SK-N-SH (cell line): ENCODE data around the gene SYNJ1.

ENCODE experiments used
- CTCF ChIP-seq: fragments of 200-600 bp; sonication (generic); IDR thresholded peaks from 2 replicates; pipeline ENCODE4 v1.6.1; 2017; ENCODE audit warnings: antibody characterized with exemption, mild to moderate bottlenecking, moderate library complexity
- EP300 ChIP-seq, 2 experiments: IDR thresholded peaks; 2 replicates each; pipeline versions ENCODE4 v1.4.0 to v1.6.1; 2012; ENCODE audit warnings: borderline replicate concordance in 1 of 2, low read depth in 1 of 2, low read length in 1 of 2
- FOXM1 ChIP-seq: IDR thresholded peaks from 2 replicates; pipeline ENCODE4 v1.4.0; 2012; ENCODE audit warnings: low read depth, mild to moderate bottlenecking
- JUND ChIP-seq: IDR thresholded peaks from 2 replicates; pipeline ENCODE4 v1.4.0; 2012
- NRF1 ChIP-seq: IDR thresholded peaks from 2 replicates; pipeline ENCODE4 v1.6.1; 2012; ENCODE audit warnings: low read depth, mild to moderate bottlenecking, low read length
- POLR2AphosphoS5 ChIP-seq: IDR thresholded peaks from 2 replicates; pipeline ENCODE4 v1.6.1; 2012; ENCODE audit warnings: low read depth, low read length
- RFX5 ChIP-seq: IDR thresholded peaks from 2 replicates; pipeline ENCODE4 v1.6.1; 2012; ENCODE audit warnings: mild to moderate bottlenecking, improper control_type of control experiment, low read length
- TCF12 ChIP-seq: IDR thresholded peaks from 2 replicates; pipeline ENCODE4 v1.4.0; 2012
- TEAD4 ChIP-seq: IDR thresholded peaks from 2 replicates; pipeline ENCODE4 v1.4.0; 2012; ENCODE audit warnings: mild to moderate bottlenecking, borderline replicate concordance; ENCODE audit not compliant: insufficient read depth
- USF2 ChIP-seq: fragments of 150-350 bp; IDR thresholded peaks from 2 replicates; pipeline ENCODE4 v1.6.1; 2017; ENCODE audit warnings: antibody characterized with exemption, low read length, low read depth, borderline replicate concordance

DNA sequence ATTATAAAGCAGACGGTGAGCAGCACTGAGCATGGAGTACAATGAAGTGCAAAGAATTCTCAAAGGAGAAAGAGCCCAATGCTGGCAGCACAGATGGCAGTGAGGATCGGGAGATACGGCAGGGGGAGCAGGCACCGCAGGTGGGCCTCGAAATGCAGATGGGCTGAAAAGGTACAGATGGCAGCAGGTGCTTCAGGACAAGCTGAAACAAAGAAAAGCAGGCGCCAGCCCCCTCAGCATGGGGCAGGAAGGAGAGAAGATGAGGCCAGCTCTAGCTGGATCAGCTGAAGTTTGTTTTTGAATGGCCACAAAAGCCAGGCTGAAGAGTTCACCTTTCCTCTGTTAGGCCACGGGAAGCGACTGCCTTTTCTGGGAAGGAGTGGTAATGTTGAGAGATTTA is 123.3 kb downstream of the SYNJ1 start:
- TF ChIP-seq EP300 (IDR thresholded peaks at IDR 0.05; ENCODE audit: borderline replicate concordance in 1 of 2, low read depth in 1 of 2, low read length in 1 of 2) (no peak), CTCF (no peak), USF2 (no peak), POLR2AphosphoS5 (no peak), JUND (no peak), RFX5 (no peak), NRF1 (no peak), FOXM1 (no peak), TCF12 (no peak), TEAD4 (no peak)
